Cerebellar cortex (tissue), 1 donor: ENCODE results near the gene PRTG.
"Not testable (repeated sequence)": the region's sequence is repeated elsewhere in the genome, so short reads cannot be mapped to it uniquely, and the experiment has no call there.

Experiments used
- DNase-seq: peaks from one replicate; pipeline ENCODE4 v3.0.0-alpha.2; 2015; ENCODE audit warnings: low spot score

Gene PRTG

GRCh38 chr15:55633731-55634130, 109.2 kb downstream of the PRTG start:
- DNase-seq, result no peak

- DNase-seq, result no peak
Measured at GRCh38 chr15:55632434-55632833, 110.5 kb downstream of the PRTG start.

GRCh38 chr15:55630858-55631257, 112.1 kb downstream of the PRTG start:
- peak; percentile 40 for DNase-seq

GRCh38 chr15:55628369-55628730, 114.6 kb downstream of the PRTG start:
- DNase-seq, result no peak

GRCh38 chr15:55627730-55628368, 115.1 kb downstream of the PRTG start:
- peak; percentile 64 for DNase-seq

GRCh38 chr15:55619783-55620182, 123.2 kb downstream of the PRTG start:
- DNase-seq, result no peak

- DNase-seq, result no peak
Measured at GRCh38 chr15:55618387-55618786, 124.6 kb downstream of the PRTG start.

- DNase-seq, result no peak
Measured at GRCh38 chr15:55615445-55615844, 127.5 kb downstream of the PRTG start.

- DNase-seq, result no peak
Measured at GRCh38 chr15:55613727-55614126, 129.2 kb downstream of the PRTG start.

- no peak for DNase-seq
Measured at GRCh38 chr15:55606214-55606613, 136.7 kb downstream of the PRTG start.

GRCh38 chr15:55601374-55601773, 141.6 kb downstream of the PRTG start:
- DNase-seq, result no peak

GRCh38 chr15:55599439-55599838, 143.5 kb downstream of the PRTG start:
- DNase-seq, result no peak

- DNase-seq, result not testable (repeated sequence)
Measured at GRCh38 chr15:55593019-55593418, 149.9 kb downstream of the PRTG start.

GRCh38 chr15:55590788-55591187, 152.2 kb downstream of the PRTG start:
- DNase-seq, result no peak

- DNase-seq, result no peak
Measured at GRCh38 chr15:55589287-55589686, 153.7 kb downstream of the PRTG start.

GRCh38 chr15:55588815-55589115, 154.2 kb downstream of the PRTG start:
- peak; percentile 11 for DNase-seq

GRCh38 chr15:55588070-55588814, 154.7 kb downstream of the PRTG start, which contains the start of gene PYGO1:
Gene PYGO1, minus strand, starts transcription at chr15:55588345. Its CDS starts 462 bp downstream, at chr15:55587883.
- DNase-seq, result peak; percentile 62

- peak; percentile 38 for DNase-seq
Measured at GRCh38 chr15:55587321-55588069, 155.5 kb downstream of the PRTG start.

GRCh38 chr15:55586808-55587207, 156.1 kb downstream of the PRTG start:
- peak; percentile 31 for DNase-seq

GRCh38 chr15:55576943-55577342, 166.0 kb downstream of the PRTG start:
- no peak for DNase-seq

GRCh38 chr15:55574096-55574495, 168.9 kb downstream of the PRTG start:
- no peak for DNase-seq

- no peak for DNase-seq
Measured at GRCh38 chr15:55573224-55573623, 169.7 kb downstream of the PRTG start.
